ENCODE results near the gene TBC1D1.

TBC1D1 gene

GRCh38 chr4:37924946-37925345, 34.1 kb downstream of the TBC1D1 start:
- ATAC-seq, result no peak
- no peak for DNase-seq

GRCh38 chr4:37927434-37927833, 36.5 kb downstream of the TBC1D1 start:
- no peak for DNase-seq
- no peak for ATAC-seq

GRCh38 chr4:37928426-37929416, 37.8 kb downstream of the TBC1D1 start:
- ATAC-seq (peak; percentile 55), DNase-seq (no peak)

GRCh38 chr4:37934096-37934495, 43.2 kb downstream of the TBC1D1 start:
- ATAC-seq, result no peak
- no peak for DNase-seq

GRCh38 chr4:37934609-37935008, 43.7 kb downstream of the TBC1D1 start:
- ATAC-seq (no peak), DNase-seq (no peak)

GRCh38 chr4:37935026-37935425, 44.1 kb downstream of the TBC1D1 start:
- DNase-seq (no peak), ATAC-seq (no peak)

- no peak for DNase-seq
- no peak for ATAC-seq
Observed at GRCh38 chr4:37936889-37937498, 46.1 kb downstream of the TBC1D1 start.

- DNase-seq (no peak), ATAC-seq (no peak)
Observed at GRCh38 chr4:37938208-37938607, 47.3 kb downstream of the TBC1D1 start.

- ATAC-seq (no peak), DNase-seq (no peak)
Observed at GRCh38 chr4:37946503-37947179, 55.8 kb downstream of the TBC1D1 start.

- no peak for DNase-seq
- peak; percentile 28 for ATAC-seq
Observed at GRCh38 chr4:37948542-37948941, 57.7 kb downstream of the TBC1D1 start.

GRCh38 chr4:37949636-37950426, 58.9 kb downstream of the TBC1D1 start:
- DNase-seq (no peak), ATAC-seq (no peak)

GRCh38 chr4:37951461-37952352, 60.8 kb downstream of the TBC1D1 start:
- DNase-seq (no peak), ATAC-seq (no peak)

GRCh38 chr4:37953156-37953555, 62.3 kb downstream of the TBC1D1 start:
- no peak for ATAC-seq
- DNase-seq, result no peak

- DNase-seq (no peak), ATAC-seq (peak; percentile 72)
Observed at GRCh38 chr4:37953620-37954293, 62.9 kb downstream of the TBC1D1 start.

GRCh38 chr4:37956941-37957340, 66.1 kb downstream of the TBC1D1 start:
- DNase-seq (no peak), ATAC-seq (no peak)

- ATAC-seq (no peak), DNase-seq (no peak)
Observed at GRCh38 chr4:37958932-37959331, 68.0 kb downstream of the TBC1D1 start.

GRCh38 chr4:37960098-37960497, 69.2 kb downstream of the TBC1D1 start, which contains the start of gene PTTG2:
PTTG2 (plus strand) TSS chr4:37960398; CDS start chr4:37960435, 37 bp downstream.
- ATAC-seq (no peak), DNase-seq (no peak)

GRCh38 chr4:37960679-37961450, 70.0 kb downstream of the TBC1D1 start:
- no peak for DNase-seq
- no peak for ATAC-seq

GRCh38 chr4:37964734-37965457, 74.0 kb downstream of the TBC1D1 start:
- no peak for ATAC-seq
- DNase-seq, result no peak

Data from stimulated activated naive CD8-positive, alpha-beta T cell treated with anti-CD3 and anti-CD28 coated beads, Interleukin-15, Interleukin-2, amounts not matched to agents 100 U/mL and 50 U/mL, for 24 hours (primary cell).